ENCODE measurements around the gene GPR155. TPM values are rescaled to one million over a fixed set of nuclear protein-coding genes. Genes with fewer than 3 reads are reported as not detected.
"Not testable (repeated sequence)": the region's sequence is repeated elsewhere in the genome, so short reads cannot be mapped to it uniquely, and the experiment has no call there.

Gene GPR155
- total and polyA plus RNA-seq, 7 donors = 1.0 to 9.7 (median 5.1) TPM

DNA sequence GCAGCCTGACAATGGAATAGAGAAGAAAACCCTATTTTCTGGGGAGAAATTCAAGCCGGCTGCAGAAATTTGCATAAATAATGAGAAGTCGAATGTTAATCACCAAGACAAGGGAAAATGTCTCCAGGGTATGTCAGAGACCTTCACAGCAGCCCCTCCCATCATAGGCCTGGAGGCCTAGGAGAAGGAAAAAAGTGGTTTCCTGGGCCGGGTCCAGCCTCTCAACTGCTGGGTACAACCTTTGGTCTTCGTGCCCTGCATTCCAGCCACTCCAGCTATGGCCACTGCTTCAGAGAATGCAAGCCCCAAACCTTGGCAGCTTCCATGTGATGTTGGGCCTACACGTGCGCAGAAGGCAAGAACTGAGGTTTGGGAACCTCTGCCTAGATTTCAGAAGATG lies 97.3 kb downstream of the GPR155 start:
- no peak for ATAC-seq
- Histone ChIP-seq H3K4me3 (no peak overlapping the region), H3K36me3 (ENCODE audit: insufficient read depth in 1 of 2, low read depth in 1 of 2) (peaks cover 6 to 60% of the 10 kb centered on the region in 2 donors), H3K4me1 (peaks cover 16% of the 10 kb centered on the region), H3K9me3 (no peaks in the 10 kb centered on the region), H3K27ac (no peak overlapping the region), H3K27me3 (ENCODE audit: insufficient read depth in 3 of 3, low read length in 2 of 3) (no peaks in the 10 kb centered on the region)
- intact Hi-C loops (cut with DNase I) = no loop called here
- no peak for DNase-seq
- 88 to 89% (median 88%) methylated on average over 6 of the region's 6 CpGs for whole genome bisulfite sequencing, 3 donors
- TF ChIP-seq, protein P1, sequence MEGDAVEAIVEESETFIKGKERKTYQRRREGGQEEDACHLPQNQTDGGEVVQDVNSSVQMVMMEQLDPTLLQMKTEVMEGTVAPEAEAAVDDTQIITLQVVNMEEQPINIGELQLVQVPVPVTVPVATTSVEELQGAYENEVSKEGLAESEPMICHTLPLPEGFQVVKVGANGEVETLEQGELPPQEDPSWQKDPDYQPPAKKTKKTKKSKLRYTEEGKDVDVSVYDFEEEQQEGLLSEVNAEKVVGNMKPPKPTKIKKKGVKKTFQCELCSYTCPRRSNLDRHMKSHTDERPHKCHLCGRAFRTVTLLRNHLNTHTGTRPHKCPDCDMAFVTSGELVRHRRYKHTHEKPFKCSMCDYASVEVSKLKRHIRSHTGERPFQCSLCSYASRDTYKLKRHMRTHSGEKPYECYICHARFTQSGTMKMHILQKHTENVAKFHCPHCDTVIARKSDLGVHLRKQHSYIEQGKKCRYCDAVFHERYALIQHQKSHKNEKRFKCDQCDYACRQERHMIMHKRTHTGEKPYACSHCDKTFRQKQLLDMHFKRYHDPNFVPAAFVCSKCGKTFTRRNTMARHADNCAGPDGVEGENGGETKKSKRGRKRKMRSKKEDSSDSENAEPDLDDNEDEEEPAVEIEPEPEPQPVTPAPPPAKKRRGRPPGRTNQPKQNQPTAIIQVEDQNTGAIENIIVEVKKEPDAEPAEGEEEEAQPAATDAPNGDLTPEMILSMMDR (IDR thresholded peaks at IDR 0.05) = no peak

DNA sequence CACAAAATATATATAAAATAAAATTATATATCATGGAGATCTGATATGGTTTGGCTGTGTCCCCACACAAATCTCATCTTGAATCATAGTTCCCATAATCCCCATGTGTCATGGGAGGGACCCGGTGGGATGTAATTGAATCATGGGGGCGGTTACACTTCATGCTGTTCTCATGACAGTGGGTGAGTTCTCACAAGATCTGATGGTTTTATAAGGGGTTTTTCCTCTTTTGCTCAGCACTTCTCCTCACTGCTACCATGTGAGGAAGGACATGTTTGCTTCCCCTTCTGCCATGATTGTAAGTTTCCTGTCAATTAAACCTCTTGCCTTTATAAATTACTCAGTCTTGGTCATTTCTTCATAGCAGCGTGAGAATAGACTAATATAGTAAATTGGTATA lies 98.1 kb downstream of the GPR155 start:
- intact Hi-C loops (cut with DNase I); DNase-seq; ATAC-seq; H3K4me3 ChIP-seq; H3K4me1 ChIP-seq; H3K9me3 ChIP-seq; H3K27ac ChIP-seq; H3K27me3 ChIP-seq (ENCODE audit: insufficient read depth in 3 of 3, low read length in 2 of 3): not testable (repeated sequence)
- 80 to 90% (median 85%) methylated on average over 3 of the region's 3 CpGs for WGBS, 3 donors
- peaks cover 6 to 60% of the 10 kb centered on the region in 2 donors for H3K36me3 ChIP-seq (ENCODE audit: insufficient read depth in 1 of 2, low read depth in 1 of 2)

DNA sequence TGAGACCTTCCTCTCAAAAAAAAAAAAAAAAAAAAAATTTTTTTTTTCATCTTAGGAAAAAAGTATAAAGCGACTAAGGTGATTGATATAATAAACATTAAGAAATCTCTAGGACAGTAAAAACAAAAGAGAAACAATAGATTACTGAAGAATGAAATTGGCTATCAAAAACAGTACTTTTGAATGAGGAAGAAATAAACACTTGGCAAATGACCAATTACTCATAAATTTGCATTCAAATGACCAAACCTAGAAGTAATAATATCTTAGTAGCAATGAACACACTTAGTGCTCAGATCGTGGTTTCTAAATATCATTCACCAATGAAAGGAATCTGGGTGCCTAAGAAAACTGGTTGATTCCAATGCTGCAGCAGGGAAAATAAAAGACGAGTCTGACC lies 101.6 kb downstream of the GPR155 start:
- H3K9me3 ChIP-seq = no peaks in the 10 kb centered on the region
- intact Hi-C loops (cut with DNase I) = no loop called here
- H3K4me3 ChIP-seq = no peak overlapping the region
- H3K27me3 ChIP-seq (ENCODE audit: insufficient read depth in 3 of 3, low read length in 2 of 3) = no peaks in the 10 kb centered on the region
- TF ChIP-seq, protein P1 (IDR thresholded peaks at IDR 0.05) = no peak
- no peak overlapping the region for H3K27ac ChIP-seq
- peaks cover 6 to 64% of the 10 kb centered on the region in 2 donors for H3K36me3 ChIP-seq (ENCODE audit: insufficient read depth in 1 of 2, low read depth in 1 of 2)
- ATAC-seq (no peak), DNase-seq (no peak)
- WGBS, 3 donors = 85 to 95% (median 88%) methylated on average over 3 of the region's 3 CpGs
- H3K4me1 ChIP-seq = no peaks in the 10 kb centered on the region

DNA sequence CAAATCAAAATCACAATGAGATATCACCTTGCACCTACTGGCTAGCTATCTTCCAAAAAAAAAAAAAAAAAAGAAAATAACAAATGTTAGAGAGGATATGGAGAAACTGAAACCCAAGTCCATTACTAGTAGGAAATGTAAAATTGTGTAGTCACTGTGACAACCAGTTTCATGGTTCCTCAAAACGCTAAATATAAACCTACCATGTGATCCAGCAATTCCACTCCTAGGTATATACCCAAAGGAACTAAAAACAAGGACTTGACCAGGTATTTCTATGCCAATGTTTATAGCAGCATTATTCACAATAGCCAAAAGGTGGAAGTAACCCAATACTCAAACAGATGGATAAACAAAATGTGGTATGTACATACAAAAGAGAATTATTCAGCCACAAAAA lies 103.0 kb downstream of the GPR155 start:
- ATAC-seq (no peak), DNase-seq (no peak)
- Histone ChIP-seq H3K27me3 (ENCODE audit: insufficient read depth in 3 of 3, low read length in 2 of 3) (no peaks in the 10 kb centered on the region), H3K4me1 (no peaks in the 10 kb centered on the region), H3K9me3 (no peaks in the 10 kb centered on the region), H3K27ac (no peak overlapping the region), H3K36me3 (ENCODE audit: insufficient read depth in 1 of 2, low read depth in 1 of 2) (peaks cover 6 to 76% of the 10 kb centered on the region in 2 donors), H3K4me3 (no peak overlapping the region)
- TF ChIP-seq, protein P1 (IDR thresholded peaks at IDR 0.05) = no peak
- WGBS, 3 donors = 58 to 81% (median 80%) methylated on average over 1 of the region's 1 CpG
- intact Hi-C loops (cut with DNase I) = no loop called here

Other genes with a start within 250 kb of the GPR155 start
- 100 to 1,000 TPM in 3 of 4 donors, 10 to 100 TPM in 1; 86.8 to 125 (median 115) TPM for gene OLA1, start 238.5 kb downstream of the GPR155 start, total RNA-seq
- 100 to 1,000 TPM; 100 to 112 (median 101) TPM for gene OLA1, start 238.5 kb downstream of the GPR155 start, polyA plus RNA-seq
- gene SP9, start 152.1 kb downstream of the GPR155 start, total RNA-seq = under 1 TPM in 2 of 4 donors, not detected in 2; 0.58 to 0.95 TPM
- gene SP9, start 152.1 kb downstream of the GPR155 start, polyA plus RNA-seq = under 1 TPM in 2 of 3 donors, not detected in 1; 0.03 to 0.14 TPM
- 10 to 100 TPM; 22.5 to 44.4 (median 31.2) TPM for gene SCRN3, start 91.3 kb downstream of the GPR155 start, total RNA-seq
- 10 to 100 TPM in 2 of 3 donors, 1 to 10 TPM in 1; 9.1 to 33.2 (median 11.0) TPM for gene SCRN3, start 91.3 kb downstream of the GPR155 start, polyA plus RNA-seq
- gene WIPF1, start 110.8 kb upstream of the GPR155 start, total RNA-seq = 10 to 100 TPM in 1 of 4 donors, 1 to 10 TPM in 3; 6.2 to 10.0 (median 8.0) TPM
- 1 to 10 TPM; 3.4 to 3.9 (median 3.4) TPM for gene WIPF1, start 110.8 kb upstream of the GPR155 start, polyA plus RNA-seq

Data from psoas muscle (tissue), 8 donors.